Inflammatory macrophage (primary cell): Measurements from ENCODE around the gene TGM2.
"Not testable (repeated sequence)": the region's sequence is repeated elsewhere in the genome, so short reads cannot be mapped to it uniquely, and the experiment has no call there.

Experiments
- DNase-seq, 2 donors: peaks; one replicate each; pipeline ENCODE4 v3.0.0-alpha.2; 2020 to 2022

Gene TGM2

DNA sequence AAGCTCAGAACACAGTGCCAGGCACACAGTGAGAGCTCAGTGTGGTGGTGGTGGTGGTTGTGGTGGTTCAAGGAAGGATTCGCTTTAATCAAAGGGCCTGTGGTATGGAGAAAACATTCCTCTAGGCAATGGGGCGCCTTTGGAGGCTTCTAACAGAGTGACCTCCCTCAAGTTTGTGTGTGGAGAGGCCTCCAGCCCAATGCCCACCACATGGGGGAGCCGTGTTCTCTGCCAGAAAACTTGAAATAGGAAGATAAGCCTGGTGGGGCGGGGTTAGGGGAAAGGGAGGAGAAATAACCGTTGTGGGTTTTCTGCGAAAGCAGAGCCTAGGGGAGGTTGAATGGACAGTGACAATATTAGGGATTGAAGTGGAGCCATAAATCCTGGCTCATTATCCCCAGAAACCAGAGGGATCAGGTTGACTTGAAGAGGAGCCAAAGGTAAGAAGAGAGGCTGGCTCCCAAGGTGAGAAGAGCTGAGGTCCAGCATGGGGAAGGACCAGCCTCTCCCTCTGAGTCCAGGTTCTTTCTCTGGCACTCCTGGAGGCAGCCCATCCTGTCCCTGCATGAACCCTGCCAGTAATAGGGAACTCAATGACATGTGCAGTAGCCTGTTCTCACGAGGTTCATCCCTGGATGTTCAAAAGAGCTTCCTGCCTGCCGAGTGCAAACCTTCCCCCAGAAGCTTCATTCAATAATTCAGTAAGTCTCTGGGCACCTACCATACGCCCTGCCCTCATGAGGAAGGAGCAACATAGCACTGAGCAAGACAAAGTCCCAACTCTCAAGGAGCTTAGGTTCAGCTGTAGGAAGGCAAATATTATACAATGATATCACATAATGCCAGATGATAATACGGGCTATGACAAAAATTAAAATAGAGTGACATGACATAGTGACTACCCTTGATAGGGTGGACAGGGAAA lies 51.4 kb downstream of the TGM2 start:
- DNase-seq: peak; percentile 78 to 80

DNA sequence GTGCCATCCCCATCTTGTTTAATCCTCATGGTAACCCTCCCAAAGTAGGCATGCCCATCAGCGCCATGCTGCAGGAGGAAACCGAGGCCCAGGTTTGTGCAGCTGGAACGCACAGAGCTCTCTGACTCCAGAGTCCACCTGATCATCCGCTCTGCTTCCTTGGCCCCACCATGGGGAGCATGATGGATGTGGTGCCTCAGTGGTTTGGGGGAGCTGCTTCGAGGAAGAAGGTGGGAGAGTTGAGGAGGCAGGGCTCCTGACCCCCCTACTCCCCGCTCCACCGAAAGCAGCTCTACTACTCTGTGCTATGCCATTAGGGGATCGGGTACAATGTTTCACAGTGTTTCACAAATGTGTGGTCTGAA lies 52.2 kb downstream of the TGM2 start:
- no peak for DNase-seq

DNA sequence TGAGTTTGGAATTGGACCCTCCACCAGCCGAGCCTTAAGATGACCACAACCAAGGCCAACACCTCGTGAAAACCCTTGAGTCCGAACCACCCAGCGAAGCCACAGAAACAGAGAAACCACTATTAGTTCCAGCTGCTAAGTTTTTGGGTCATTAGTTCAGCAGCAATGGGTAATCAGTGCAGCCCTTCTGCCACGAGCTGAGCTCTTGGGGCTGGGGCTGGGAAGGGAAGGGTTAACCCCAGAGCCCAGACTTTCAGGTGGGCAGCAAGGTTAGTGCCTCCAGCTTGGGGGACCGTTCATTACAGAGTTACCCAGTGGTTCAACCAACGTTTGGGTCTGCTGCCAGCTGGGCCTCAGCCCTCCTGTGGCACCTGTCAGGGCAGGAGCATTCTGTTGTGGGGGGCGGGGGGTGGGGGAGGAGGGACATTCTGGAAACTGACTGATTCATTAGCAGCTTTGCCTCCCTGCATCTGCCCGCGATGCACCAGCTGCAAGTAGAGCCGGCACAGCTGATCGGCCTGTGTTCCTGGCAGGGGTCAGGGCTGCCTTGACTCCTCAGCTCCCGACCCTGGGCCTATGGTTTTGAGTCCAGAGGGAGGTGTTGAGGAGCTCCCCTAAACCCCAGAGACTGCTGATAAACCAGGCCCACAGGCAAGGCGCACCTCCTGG lies 52.7 kb downstream of the TGM2 start:
- no peak for DNase-seq

DNA sequence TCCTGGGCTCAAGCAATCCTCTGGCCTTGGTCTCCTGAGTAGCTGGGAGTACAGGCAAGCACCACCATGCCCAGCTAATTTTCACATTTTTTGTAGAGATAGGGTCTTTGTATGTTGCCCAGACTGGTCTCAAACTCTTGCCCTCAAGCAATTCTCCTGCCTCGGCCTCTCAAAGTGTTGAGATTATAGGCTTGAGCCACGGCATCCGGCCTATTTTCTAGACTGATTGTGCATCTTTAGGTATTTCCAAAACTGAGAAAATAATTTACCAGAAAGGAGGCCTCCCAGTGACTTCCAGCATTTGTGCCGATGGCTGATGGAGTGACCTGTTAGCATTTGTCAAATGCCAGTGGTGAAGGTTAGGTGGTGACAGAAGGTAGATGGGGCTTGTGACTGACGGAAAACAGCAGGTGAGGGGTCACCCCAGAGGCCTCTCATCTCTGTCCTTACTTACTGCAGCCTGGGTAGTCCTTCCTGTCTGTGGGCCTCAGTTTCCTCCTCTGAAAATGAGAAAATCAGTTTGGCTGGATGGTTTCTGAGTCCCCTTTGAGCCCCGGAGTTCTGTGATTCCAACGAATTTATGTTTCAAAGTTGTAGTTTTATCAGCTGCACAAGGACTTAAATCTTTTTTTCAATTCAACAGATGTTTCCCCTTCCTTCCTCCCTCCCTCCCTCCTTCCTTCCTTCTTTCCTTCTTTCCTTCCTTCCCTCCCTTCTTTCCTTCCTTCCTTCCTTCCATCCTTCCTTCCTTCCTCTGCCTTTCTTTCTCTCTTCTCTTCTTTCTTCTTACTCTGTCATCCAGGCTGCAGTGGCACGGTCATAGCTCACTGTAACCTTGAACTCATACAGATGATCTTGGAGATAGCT lies 53.5 kb downstream of the TGM2 start:
- no peak for DNase-seq

DNA sequence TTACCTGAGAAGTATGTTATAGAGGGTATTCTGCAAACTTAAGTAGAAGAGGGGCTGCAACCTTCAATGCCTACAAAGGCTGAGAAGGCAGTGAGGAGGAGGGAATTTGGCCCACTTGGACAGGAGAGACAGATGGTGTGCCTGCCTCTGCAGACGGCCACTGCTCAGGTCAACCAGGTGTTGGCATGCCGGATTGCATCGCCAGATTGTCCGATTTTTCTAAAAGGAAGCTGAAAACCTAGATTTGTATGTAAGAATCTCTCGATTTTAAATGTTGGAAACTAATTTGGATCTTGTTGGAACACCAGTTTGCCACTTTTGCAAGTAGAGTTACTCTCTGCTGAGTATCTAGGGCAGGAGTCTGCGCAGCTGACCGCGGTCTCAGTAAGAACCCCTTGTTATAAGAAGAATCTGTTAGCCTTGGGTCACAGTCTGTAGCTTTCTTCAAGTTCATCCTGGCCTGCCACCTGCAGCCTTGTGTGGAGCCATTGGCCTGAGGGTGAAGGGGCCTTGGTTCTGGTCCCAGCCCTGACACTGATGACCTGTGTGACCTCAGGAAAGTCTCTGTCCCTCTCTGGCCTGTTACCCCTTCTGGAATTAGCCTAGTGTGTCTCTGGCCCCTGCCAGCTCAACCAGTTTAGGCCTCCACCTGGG lies 54.4 kb downstream of the TGM2 start:
- DNase-seq: no peak

DNA sequence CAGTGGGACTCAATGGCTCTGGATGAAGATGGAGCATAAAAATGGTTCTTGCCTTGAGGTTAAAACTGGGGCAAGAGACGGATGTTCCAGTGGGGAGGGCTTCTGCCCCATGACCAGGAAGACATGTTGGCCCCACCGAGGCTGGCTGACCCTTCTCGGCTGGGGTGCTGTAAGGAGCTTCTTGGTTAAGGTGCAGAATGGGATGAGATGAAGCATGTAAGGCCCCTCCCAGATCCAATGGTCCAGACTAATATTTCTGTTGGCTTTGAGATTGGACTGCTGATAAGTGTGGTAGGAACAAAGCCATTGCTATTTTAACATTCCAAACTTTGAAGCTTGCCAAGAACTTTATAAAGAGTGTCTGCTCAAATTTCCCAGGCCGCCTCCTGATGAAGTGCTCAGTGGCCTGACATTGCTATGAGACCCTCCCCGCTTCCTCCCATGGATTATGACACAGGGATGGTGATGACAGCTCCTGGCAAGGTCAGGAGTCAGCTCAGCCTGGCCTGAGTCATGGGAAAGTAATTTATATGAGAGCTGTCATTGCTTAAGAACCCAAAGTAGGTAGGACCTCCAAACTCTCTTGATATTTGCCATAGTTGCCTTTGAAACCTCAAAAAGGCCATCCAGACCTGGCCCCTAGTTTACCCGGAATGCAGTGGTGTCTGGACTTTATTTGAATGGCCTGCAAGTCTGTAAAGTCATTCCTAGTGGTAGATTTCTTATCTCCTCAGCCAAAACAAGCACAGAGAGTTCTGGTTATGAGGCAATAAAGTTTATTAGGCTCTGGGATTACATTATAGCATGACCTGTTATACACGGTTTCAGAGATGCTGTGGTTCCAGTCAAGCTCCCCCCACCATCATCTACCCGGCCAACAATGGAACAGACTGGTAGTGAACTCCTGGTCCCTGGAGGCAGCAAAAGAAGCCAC lies 55.2 kb downstream of the TGM2 start:
- DNase-seq: peak; percentile 69 to 87

DNA sequence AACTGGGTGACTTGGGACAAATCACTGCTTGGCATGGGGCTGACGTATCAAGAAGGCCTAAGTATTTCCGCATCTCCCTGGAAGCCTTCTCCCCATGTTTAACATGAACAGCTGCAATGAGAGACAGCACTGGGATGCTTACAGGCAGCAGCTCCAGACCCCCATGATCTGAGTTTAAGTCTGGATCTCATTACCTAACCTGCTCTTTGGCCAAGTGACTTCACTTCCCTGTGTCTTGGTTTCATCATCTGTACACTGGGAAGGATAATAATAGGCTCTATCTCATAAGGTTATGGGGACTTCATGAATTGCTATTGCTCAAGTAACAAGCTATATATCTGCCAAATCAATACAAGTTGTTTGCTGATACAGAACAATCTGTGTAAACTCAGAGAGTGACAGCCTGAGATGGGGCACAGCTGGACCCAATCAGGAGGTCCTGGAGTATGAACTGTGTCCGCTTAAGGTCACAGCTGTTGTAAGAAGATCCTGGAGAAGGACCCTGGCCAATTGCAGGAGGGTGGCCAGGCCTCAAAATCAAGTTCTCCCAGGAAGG lies 56.0 kb downstream of the TGM2 start:
- peak; percentile 59 to 71 for DNase-seq

DNA sequence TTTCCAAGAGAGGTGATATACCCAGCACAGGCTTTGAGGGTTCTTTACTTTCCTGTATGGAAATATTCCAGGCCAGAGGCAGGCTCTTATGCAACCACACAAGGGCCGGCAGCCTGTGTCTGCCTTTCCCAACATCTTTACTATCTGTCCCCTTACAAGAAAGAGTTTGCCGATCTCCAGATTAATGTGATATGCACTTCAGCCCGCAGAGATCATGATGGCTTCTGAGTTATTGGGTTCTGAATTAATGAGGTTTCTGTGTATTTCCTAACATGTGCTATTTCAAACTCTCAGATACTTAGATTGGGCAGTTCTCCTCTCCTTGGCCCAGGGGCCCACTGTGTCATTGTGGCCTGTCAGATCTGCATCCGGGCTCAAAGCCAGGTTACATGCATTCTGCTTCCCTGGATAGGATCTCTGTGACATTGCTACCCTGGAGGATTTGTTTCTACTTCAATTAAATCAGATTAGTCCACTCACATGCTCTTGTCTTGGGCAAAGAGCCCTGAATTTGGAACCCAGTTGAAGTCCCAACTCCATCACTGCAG lies 56.6 kb downstream of the TGM2 start:
- DNase-seq: no peak

DNA sequence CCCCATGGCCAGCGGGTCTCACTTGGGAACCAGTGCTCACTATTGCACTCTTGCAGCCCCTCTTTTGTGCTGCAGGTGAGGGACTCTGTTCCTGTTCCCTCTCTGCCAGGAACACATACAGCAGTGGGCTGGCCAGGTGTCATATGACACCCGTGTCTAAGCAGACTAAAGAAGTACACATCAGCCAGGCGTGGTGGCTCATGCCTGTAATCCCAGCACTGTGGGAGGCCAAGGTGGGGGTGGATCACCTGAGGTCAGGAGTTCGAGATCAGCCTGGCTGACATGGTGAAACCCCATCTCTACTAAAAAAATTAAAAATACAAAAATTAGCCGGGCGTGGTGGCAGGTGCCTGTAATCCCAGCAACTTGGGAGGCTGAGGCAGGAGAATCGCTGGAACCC lies 57.2 kb downstream of the TGM2 start:
- not testable (repeated sequence) for DNase-seq

DNA sequence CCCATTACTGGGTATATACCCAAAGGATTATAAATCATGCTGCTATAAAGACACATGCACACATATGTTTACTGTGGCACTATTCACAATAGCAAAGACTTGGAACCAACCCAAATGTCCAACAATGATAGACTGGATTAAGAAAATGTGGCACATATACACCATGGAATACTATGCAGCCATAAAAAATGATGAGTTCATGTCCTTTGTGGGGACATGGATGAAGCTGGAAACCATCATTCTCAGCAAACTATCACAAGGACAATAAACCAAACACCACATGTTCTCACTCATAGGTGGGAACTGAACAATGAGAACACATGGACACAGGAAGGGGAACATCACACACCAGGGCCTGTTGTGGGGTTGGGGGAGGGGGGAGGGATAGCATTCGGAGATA lies 57.7 kb downstream of the TGM2 start:
- not testable (repeated sequence) for DNase-seq

DNA sequence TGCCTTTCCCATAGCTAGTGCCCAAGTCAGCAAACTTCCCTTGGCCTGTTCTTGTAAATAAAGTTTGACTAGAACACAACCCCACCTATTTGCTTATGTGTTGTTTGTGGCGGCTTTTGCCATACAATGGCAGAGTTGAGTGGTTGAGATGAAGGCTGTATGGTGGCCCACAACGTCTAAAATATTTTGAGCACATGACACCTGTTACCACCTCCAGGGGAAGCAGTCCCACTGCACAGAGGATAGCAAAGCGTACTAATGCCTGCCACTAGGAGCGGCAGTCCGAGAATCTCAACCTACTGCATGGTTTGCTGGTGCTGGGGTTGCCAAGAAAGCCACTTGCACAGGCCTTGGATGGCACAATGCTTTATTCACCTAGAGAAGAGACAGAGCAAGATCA lies 58.6 kb downstream of the TGM2 start:
- DNase-seq: no peak

DNA sequence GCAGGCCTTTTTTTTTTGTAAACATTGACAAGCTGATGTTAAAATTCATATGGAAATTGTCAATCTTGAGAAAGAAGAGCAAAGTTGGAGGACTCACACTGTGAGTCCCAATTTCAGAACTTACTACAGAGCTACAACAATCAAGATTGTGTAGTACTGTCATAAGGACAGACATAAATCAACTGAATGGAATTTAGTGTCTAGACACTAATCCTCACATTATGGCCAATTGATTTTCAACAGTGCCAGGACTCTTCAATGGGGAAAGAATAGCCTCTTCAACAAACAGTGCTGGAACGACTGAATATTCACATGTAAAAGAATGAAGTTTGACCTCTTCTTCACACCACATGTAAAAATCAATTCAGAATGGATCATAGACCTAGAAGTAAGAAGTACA lies 60.8 kb downstream of the TGM2 start:
- no peak for DNase-seq

DNA sequence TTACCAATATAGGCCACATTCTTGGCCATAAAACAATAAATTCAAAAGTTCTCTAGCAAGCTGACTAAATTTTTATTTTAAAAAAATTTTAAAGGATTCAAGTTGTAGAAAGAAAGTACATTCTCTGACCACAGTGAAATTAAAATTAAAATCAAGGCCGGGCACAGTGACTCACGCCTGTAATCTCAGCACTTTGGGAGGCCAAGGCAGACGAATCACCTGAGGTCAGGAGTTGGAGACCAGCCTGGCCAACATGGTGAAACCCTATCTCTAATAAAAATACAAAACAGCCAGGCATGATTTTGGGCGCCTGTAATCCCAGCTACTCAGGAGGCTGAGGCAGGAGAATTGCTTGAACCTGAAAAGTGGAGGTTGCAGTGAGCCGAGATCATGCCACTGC lies 62.9 kb downstream of the TGM2 start:
- DNase-seq: not testable (repeated sequence)

DNA sequence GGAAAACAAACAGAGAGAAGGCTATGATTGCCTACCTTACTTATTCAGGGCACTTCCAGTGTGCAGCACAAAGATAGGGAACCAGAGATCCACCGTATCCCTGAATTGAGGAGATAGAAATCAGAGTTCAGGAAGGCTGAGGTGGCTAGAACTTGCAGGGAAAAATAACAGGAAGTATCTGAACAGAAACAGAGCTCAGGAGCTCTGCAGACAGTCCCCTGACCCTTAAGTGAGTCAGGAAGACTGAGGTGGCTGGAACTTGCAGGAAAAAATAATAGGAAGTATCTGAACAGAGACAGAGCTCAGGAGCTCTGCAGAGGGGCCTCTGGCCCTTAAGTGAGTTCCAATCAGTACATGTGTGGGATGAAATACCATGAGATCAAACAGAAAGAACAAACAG lies 66.1 kb downstream of the TGM2 start:
- peak in 1 of 2 donors; percentile 29 for DNase-seq

DNA sequence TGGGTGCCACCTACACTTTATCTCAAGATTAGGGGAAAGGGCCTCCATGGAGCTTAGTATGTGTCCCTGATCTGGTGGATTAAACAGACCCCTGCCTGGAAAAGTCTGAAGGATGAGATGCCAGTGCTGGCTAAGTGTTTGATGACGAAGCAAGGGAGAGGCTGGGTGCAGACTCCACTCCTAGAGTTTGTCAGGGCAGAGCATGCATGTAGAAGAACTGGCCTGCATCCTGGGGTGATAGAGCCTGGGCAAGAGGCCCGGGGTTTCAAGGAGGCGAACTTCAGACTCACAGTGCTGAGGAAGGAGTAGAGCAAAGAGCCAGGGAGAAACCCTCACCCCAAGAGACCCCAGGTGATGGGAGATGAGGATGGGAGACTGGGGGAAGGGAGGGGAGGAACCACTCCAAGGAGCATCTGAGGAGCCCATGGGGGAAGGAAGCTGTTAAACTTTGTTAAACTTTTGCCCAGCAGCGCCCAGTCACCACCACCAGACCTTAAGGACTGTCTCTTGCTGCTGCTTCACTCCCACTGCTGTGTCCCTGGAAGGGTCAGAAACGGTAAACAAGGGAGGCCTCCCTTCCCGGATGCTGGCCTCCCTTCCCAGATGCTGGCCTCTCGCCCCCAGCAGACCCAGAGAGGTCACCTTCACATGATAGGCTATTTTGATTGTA lies 69.9 kb downstream of the TGM2 start:
- peak; percentile 78 to 90 for DNase-seq

DNA sequence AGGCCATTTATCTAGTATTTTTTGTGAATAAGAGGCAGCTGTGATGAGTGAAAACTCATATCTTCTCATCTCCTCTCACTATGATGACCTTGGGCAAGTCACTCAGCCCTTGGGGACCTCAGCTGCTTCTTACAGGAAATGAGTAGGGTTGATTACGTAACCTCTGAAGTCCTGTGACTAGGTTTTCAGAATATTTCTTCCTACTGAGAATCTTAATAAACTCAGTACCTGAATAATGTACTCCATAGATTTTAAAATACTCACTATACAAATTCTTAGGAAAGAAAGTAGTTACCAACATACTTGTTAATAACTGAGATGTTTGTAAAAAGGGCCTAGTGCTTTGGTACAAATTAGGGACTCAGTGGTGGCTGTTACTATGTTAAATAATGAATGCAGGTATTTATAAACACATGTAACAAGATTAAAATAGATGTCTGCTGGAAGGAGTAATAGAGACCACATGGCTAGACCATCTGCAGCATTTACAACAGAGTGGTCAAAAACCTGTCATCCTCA lies 70.6 kb downstream of the TGM2 start:
- peak; percentile 93 to 95 for DNase-seq

DNA sequence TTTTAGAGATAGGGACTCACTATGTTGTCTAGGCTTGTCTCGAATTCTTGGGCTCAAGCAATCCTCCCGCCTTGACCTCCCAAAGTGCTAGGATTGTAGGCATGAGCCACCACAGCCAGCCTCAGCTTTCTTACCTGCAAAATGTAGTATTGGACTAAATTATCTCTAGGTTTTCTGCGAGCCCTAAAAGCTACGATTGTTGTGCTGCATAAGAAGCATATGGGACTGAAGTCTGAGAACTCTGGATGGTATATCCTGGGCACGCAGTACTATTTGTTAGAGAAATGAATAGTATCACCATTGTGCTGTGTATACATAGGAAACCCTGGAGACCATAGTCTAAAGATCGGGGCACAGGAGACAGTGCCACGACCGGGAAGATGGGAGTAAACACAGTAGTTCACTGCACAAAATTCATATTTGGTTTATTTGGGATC lies 71.4 kb downstream of the TGM2 start:
- DNase-seq: no peak

DNA sequence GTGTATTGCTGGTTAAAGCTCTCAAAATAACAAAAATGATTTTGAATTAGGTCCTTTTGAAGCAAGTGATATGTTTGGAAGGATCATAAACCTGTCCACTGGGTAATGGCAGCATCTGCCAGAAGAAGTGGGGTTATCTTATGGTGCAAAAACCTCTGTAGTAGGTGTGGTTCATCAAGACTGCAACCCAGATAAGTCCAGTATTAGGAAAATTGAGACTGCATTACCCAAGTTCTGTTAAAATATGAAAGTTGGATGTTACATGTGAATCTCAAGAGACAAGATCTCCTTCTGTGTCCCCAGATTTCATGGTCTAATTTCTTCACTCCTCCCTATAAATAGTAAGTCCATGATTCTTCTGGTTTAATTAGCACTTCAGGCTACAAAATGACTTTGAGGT lies 72.2 kb downstream of the TGM2 start:
- no peak for DNase-seq

DNA sequence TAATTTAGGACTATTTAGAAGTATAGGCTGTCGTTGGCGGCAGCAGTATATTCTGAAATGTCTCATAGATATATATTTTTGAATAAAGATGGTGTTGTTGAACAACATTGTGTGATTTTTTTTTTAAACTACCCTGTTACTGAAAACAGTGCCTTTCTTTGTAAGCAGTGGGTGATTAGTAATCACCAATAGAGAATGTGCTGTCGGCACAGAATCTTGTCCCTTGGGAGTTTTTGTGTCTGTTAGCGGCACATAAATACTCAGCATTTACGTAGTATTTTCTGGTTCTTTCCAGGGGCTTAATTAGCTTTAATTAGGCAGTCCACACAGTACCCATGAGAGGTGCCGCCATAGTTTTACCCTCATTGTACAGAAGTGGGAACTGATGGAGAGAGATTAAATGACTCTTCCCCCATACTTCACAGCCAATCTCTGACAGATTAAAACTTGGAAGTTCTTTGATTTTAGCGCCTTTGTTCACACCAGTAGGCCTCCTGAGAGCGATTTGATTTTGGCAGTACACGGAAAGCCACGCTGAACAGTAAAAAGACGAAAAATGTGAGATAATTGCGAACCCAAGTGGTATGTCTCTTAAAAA lies 72.7 kb downstream of the TGM2 start:
- no peak for DNase-seq
